GM19397 (cell line): ENCODE results near the gene ZDHHC1.
"Not testable (repeated sequence)": the region's sequence is repeated elsewhere in the genome, so short reads cannot be mapped to it uniquely, and the experiment has no call there.

ENCODE experiments used
- ATAC-seq: cut with Tn5 transposase; IDR thresholded peaks from one replicate; pipeline ENCODE4 v1.9.1; 2021; ENCODE audit warnings: mild to moderate bottlenecking, moderate library complexity; ENCODE audit not compliant: unreplicated experiment

The ZDHHC1 gene

GRCh38 chr16:67431775-67432505, 15.7 kb upstream of the ZDHHC1 start:
- ATAC-seq = no peak

- no peak for ATAC-seq
Measured at GRCh38 chr16:67430977-67431774, 14.9 kb upstream of the ZDHHC1 start, which contains the start of gene HSD11B2. TSS of gene HSD11B2 (plus strand) at chr16:67431121. CDS start at chr16:67431249, 128 bp downstream.

- no peak for ATAC-seq
Measured at GRCh38 chr16:67430504-67430976, 14.3 kb upstream of the ZDHHC1 start.

- no peak for ATAC-seq
Measured at GRCh38 chr16:67429799-67430503, 13.7 kb upstream of the ZDHHC1 start.

- ATAC-seq = no peak
Measured at GRCh38 chr16:67429053-67429798, 12.9 kb upstream of the ZDHHC1 start.

GRCh38 chr16:67428146-67428731, 12.0 kb upstream of the ZDHHC1 start:
- no peak for ATAC-seq

GRCh38 chr16:67426950-67427349, 10.7 kb upstream of the ZDHHC1 start:
- no peak for ATAC-seq

GRCh38 chr16:67426022-67426421, 9.7 kb upstream of the ZDHHC1 start:
- no peak for ATAC-seq

- no peak for ATAC-seq
Measured at GRCh38 chr16:67425580-67425979, 9.3 kb upstream of the ZDHHC1 start.

- no peak for ATAC-seq
Measured at GRCh38 chr16:67425061-67425460, 8.8 kb upstream of the ZDHHC1 start.

- ATAC-seq = no peak
Measured at GRCh38 chr16:67424261-67424615, 8.0 kb upstream of the ZDHHC1 start.

- no peak for ATAC-seq
Measured at GRCh38 chr16:67423611-67424260, 7.5 kb upstream of the ZDHHC1 start.

- ATAC-seq = no peak
Measured at GRCh38 chr16:67423015-67423414, 6.7 kb upstream of the ZDHHC1 start.

GRCh38 chr16:67421030-67421429, 4.8 kb upstream of the ZDHHC1 start:
- no peak for ATAC-seq

- no peak for ATAC-seq
Measured at GRCh38 chr16:67419931-67420330, 3.7 kb upstream of the ZDHHC1 start.

GRCh38 chr16:67419502-67419901, 3.2 kb upstream of the ZDHHC1 start:
- ATAC-seq = no peak

GRCh38 chr16:67417333-67418061, 1.2 kb upstream of the ZDHHC1 start:
- no peak for ATAC-seq

- not testable (repeated sequence) for ATAC-seq
Measured at GRCh38 chr16:67415421-67415820, 856 bp downstream of the ZDHHC1 start.
